Measurements from ENCODE around the gene TVP23A.
"Not testable (repeated sequence)": the region's sequence is repeated elsewhere in the genome, so short reads cannot be mapped to it uniquely, and the experiment has no call there.

Gene TVP23A

GRCh38 chr16:10744370-10745030 is 74.1 kb downstream of the TVP23A start:
- no peak for DNase-seq (ENCODE audit: low read depth)

DNA sequence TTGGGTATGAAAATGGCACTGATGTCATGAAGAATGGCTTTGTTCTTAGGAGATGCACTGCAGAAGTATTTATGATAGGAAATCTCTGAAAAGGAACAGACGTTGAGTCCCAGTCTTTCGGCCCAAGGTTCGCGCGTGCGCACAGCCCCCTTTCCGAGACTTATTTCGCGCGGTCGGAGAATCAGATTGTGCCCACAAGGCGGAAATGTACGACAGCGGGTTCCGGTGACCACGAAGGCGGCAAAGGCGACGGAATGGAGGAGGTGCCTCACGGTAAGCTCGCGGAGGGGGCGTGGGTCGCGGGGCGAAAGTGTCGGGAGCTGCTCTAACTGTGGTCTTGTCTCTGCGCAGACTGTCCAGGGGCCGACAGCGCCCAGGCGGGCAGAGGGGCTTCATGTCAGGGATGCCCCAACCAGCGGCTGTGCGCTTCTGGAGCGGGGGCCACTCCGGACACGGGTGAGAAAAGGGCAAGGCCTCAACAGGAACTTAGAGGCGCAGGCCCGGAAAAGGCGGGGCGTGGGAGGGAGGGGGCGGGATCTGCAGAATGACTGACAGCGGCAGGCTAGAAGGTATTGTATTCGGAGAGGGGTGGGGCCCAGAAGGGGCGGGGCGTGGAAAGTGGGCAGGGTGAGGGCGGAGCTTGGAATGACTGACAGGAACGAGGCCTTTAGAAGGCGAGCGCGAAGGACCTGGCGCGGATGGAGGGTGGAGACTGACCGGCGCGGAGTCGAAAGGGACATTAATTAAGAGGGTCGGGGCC is 74.8 kb downstream of the TVP23A start, which contains the start of gene NUBP1:
Gene NUBP1, plus strand, starts transcription at position 233 of the 760 bp plus-strand sequence. Its CDS starts 22 bp downstream, at position 255.
- peak; percentile 99 for DNase-seq (ENCODE audit: low read depth)

DNA sequence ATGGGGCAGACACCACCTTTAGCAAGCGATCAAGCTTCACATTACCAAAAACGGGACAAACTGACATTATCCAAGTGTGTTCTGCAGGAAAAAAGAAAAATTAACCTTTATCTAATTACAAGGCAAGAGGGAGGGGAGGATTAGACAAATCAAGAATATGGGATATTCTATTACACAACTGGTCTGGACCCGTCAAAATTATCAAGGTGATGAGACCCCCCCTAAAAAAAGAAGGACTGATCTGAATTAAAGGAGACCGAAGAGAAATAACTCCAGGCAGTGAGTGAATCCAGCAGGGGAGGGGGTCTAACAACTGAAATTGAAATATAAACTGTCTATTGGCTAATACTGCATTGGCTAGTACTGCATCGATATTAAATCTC is 75.4 kb downstream of the TVP23A start:
- no peak for DNase-seq (ENCODE audit: low read depth)

DNA sequence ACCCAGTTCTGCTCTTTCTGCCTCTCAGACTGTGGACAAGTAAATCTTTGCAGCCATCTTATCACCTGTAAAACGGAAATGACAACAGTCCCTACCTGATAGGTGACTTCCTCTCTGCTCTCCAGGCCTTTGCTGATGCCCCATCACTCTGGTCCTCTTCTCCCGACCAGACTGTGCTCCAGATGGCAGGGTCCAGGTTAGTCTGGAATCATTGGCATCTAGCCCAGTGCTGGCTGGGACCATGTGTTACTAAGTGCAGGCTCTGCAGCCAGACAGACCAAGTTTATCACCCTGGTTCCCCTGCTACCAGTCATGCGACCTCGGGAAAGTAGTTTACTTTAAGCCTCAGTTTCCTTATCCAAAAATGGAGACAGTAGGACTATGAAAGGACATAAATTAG is 76.8 kb downstream of the TVP23A start:
- no peak for DNase-seq (ENCODE audit: low read depth)

- not testable (repeated sequence) for DNase-seq (ENCODE audit: low read depth)
Measured at GRCh38 chr16:10741249-10741648, 77.3 kb downstream of the TVP23A start.

DNA sequence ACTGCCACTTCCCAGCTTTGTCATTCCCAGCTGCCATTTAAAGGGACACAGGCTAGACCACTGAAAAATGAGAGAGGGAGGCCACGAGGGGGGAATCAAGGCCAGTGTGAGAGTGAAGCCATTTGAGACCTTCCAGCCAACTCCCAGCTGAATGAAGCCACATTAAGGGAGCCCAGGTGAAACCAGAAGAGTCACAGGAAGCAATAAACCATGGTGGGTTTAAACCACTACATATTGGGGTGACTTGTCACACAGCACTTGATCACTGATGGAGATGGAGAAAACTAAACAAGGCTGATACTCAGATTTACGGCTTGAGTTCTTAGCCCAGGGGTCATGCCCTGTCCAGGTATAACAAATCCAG is 77.8 kb downstream of the TVP23A start:
- DNase-seq (ENCODE audit: low read depth), result no peak

DNA sequence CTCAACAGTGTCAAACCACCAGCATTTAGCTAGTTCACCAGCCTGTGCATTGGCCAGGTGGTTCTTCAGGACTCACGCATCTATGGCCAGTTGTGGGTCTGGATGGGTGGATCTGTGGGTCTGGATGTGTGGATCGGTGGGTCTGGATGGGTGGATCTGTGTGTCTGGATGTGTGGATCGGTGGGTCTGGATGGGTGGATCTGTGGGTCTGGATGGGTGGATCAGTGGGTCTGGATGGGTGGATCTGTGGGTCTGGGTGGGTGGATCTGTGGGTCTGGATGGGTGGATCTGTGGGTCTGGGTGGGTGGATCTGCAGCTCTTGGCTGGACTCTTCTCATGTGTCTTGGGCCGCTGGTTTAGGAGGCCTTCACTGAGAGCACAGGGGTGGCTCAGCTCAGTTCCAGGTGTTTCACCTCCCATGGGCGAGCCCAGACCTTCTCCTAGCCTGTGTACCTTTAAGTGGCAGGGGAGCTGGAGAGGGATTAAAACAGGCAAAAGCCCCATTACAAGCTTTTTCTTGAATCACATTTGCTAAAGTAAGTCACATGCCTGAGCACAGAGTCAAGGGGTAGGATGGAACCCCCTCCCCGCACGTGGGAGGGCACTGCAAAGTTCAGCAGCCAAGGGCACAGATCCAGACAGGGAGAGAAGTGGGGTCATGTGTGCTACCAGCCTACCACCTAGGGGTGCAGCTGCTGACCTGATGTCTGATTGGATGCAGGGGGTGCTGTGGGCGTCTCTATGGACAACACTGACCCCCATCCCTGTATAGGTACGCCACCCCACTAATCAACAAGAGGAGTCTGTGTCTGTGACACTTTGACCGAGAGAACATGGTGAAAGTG is 78.4 kb downstream of the TVP23A start:
- no peak for DNase-seq (ENCODE audit: low read depth)

- DNase-seq (ENCODE audit: low read depth), result no peak
Measured at GRCh38 chr16:10738231-10739077, 80.1 kb downstream of the TVP23A start.

DNA sequence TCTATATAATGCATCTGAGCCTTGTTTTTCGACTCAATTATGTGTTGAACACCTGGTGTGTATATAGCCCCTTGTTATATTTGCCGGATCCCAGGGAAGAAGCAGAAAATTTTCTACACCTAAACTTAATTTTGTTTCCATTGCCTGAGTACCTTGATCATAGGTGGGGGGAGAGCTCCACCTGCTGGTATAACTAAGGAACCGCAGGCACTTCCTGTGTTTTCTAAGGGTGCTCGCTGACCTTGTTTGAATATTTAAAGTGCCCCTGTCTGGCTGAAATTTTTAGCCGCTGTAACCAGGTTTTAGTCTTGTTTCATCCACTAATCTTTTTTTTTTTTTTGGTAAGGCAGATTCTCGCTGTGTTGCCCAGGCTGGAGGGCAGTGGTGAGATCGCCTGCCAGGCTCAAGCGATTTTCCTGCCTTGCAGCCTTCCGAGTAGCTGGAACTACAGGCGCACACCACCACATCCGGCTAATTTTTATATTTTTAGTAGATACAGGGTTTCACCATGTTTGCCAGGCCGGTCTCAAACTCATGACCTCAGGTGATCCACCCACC is 81.4 kb downstream of the TVP23A start:
- DNase-seq (ENCODE audit: low read depth), result peak; percentile 58

DNA sequence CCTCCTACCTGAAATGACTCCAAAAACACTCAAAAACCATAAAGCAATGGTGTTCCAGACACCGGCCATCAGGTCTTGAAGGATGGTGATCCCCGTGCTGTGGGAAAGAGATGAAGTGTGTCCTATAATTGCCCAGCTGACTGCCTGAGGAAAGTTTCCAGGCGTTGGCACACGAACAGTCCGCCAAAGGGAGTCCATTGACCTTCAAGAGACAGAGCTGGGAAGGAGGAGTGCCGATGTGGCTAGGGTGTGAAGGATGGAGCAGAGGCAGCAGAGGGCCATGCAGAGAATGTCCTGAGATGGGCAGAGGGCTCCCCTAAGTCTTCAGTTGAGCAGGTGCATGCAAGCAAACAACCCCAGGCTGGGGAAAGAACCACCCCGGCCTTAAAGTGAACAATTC is 86.8 kb downstream of the TVP23A start:
- DNase-seq (ENCODE audit: low read depth), result no peak

DNA sequence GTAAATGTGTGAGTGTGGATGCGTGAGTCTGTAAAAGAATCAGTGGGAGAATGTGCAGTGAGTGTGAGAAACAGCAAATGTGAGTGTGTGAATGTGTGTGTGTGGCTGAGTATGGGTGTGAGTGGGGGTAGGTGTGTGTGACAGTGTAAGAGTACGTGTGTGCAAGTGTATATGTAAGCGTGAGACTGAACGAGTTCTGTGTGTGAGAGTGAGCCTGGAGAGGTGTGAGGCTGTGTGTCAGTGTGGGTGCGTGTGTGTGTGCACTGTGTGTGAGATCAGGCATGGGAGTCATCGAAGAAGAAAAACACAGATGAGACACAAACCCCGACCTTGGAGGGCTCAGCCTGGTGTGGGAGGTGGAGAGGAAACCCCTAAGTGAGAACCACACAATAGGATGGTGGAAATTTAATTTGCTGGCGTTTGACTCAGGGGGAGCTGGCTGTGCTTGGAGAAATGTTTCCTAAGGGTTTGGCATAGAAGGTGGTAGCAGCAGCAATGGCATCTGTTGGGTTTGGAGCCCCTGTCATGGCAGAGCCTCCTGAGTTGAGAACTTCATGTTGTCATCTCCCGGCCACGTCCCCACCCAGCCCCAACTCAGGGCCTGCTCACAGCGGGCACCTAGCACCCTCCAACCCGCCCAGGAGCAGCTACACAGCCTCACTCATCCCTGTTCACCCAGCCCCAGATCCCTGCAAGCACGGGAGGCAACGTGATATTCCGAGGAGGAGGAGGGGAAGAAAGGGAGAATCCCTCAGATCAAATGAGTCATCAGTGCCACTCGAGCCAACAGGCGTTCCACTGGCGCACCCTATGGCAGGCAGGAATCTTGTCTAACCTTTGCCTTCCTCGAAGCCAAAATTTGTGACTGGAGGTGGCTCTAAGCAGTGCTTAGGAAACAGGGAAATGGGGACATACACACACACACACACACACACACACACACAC is 89.2 kb downstream of the TVP23A start:
- DNase-seq (ENCODE audit: low read depth), result no peak

GRCh38 chr16:10728003-10728887 is 90.3 kb downstream of the TVP23A start:
- no peak for DNase-seq (ENCODE audit: low read depth)
